C4-2B (cell line): ENCODE data around the gene CDC42BPG.

Experiments
- H3K27ac ChIP-seq: fragments of 450-650 bp; 2 replicates; pipeline ENCODE4 v1.5.1; 2017
- ZFX ChIP-seq: fragments of 450-650 bp; IDR thresholded peaks from 2 replicates; pipeline ENCODE4 v1.6.1; 2017
- TF ChIP-seq, protein P1 (sequence below): fragments of 450-650 bp; conservative IDR thresholded peaks from 2 replicates; pipeline ENCODE4 v1.5.1; 2017; ENCODE audit warnings: mild to moderate bottlenecking

The CDC42BPG gene

DNA sequence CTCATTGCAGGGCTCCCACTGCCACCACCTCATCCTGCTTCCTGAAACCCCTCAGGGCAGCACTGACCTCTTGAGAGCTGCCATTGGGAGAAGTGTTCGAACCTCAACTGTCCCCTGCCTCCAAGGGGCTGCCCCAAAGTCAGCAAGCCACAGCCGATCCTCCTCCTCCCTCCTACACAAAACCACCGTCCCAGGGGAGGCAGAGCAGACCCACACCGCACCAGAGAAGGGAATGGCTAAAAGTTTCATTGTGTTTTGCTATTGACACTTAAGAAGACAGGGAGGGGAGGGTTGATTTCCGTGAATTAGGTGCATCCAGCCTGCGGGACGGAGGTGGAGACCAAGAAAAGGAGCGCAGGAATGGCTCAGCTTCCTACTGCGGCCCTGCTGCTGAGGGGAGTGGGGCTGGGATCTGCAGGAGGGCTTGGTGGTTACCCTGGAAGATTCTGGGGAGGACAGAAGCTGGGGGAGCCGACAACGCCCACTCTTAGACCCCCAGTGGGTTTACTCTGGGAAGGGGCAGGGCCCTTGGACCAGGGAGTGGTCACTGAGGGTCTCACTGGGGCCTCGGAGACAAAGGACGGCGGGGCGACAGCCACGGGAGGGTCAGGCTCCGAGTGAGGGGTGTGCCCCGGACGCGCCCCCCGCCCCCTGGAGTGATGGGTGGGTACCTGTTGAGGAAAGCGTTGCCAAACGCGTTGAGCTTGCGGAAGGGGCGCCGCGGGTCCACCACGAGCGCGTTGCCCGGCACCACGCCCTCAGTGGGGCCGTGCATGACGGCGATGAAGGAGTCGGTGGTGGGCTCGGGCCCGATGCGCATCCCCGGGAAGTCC, 33.2 kb upstream of the CDC42BPG start:
- H3K27ac ChIP-seq = peak overlapping the region; percentile 90
- TF ChIP-seq, protein P1, sequence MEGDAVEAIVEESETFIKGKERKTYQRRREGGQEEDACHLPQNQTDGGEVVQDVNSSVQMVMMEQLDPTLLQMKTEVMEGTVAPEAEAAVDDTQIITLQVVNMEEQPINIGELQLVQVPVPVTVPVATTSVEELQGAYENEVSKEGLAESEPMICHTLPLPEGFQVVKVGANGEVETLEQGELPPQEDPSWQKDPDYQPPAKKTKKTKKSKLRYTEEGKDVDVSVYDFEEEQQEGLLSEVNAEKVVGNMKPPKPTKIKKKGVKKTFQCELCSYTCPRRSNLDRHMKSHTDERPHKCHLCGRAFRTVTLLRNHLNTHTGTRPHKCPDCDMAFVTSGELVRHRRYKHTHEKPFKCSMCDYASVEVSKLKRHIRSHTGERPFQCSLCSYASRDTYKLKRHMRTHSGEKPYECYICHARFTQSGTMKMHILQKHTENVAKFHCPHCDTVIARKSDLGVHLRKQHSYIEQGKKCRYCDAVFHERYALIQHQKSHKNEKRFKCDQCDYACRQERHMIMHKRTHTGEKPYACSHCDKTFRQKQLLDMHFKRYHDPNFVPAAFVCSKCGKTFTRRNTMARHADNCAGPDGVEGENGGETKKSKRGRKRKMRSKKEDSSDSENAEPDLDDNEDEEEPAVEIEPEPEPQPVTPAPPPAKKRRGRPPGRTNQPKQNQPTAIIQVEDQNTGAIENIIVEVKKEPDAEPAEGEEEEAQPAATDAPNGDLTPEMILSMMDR = no peak
- TF ChIP-seq ZFX = no peak

DNA sequence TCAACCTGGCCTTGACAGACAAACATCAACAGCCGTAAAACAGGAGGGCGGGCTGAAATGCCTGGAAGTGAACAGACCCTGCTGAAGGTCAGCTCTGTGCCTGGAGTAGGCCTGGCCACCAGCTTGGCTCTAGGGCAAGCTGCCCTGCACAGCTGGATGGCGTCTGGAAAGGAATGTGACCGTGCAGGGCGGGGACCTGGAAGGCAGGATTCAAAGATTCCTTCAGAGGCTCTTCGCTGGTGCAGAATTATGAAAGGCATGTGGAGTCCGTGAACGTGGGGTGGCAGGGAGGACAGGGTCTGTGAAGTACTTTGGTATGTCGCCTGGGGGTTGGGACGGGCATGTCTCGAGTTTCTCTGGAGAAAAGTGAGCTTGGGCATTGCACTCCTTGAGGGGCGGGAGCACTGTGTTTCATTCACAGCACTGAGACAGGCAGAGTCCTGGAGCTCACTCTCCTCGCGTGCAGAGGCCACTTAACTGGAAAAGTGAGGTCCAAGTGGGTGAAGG, 32.4 kb upstream of the CDC42BPG start:
- TF ChIP-seq, protein P1 = no peak
- H3K27ac ChIP-seq = peak overlapping the region; percentile 90

DNA sequence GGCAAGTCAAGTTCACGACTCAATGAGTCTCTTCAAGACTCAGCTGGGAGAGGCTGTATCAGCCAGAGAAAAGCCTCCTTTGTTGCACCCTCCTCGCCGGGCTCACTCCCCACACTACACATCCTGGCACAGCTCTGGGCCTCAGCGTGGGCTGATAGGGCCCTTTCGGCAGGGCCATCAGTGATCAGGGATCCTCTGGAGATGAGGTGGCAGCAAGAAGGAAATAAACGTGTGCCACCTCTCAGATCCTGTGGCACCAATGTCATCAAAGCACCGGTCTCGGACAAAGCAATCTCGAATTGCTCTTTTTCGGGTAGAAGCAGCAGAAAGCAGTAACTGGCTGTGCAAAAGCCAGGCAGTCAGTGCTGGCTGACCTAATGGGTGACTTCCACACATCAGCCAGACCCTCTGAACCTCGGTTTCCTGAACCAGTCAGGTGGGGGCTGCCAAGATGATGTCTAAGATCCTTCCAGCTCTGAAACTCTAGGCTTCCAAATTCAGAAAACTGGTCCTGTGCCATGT, 31.8 kb upstream of the CDC42BPG start:
- no peak for TF ChIP-seq ZFX
- TF ChIP-seq, protein P1 = no peak
- H3K27ac ChIP-seq = peak overlapping the region; percentile 90; the same call in 1 of the 2 replicates

DNA sequence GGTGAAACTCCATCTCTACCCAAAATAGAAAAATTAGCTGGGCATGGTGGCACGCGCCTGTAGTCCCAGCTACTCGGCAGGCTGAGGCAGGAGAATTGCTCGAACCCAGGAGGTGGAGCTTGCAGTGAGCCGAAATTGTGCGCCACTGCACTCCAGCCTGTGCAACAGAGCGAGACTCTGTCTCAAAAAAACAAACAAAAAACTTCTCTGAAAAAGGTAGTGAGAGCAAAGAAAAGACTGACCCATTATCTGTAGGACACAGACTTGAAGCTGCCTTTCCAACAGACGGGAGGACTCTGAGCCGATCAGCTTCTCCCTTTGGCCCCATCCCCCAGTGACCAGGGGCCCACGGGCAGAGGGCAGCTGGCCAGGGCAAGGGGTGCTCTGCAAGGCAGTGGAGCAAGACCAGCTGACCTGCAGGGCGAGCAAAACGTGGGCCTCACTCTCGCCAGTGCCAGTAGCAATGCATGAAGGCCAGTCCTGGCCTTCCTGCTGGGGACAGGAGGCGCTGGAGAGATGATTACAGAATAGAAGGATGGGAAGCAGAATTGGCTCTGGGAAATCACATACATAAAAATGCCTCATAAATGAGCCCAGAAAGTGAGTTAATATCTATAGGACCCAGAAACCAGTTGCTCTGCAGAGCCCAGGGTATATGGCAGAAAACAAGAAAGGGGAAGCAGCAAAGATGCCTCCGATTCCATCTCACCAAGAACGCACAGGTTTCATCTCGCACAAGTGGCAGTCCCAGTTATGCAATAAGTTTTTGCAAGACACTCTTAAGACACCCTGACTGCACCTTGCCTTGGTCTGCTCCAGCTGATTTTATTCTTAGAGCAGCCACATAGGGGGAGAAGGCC, 31.1 kb upstream of the CDC42BPG start:
- TF ChIP-seq ZFX = no peak
- TF ChIP-seq, protein P1 = no peak
- no peak overlapping the region for H3K27ac ChIP-seq

DNA sequence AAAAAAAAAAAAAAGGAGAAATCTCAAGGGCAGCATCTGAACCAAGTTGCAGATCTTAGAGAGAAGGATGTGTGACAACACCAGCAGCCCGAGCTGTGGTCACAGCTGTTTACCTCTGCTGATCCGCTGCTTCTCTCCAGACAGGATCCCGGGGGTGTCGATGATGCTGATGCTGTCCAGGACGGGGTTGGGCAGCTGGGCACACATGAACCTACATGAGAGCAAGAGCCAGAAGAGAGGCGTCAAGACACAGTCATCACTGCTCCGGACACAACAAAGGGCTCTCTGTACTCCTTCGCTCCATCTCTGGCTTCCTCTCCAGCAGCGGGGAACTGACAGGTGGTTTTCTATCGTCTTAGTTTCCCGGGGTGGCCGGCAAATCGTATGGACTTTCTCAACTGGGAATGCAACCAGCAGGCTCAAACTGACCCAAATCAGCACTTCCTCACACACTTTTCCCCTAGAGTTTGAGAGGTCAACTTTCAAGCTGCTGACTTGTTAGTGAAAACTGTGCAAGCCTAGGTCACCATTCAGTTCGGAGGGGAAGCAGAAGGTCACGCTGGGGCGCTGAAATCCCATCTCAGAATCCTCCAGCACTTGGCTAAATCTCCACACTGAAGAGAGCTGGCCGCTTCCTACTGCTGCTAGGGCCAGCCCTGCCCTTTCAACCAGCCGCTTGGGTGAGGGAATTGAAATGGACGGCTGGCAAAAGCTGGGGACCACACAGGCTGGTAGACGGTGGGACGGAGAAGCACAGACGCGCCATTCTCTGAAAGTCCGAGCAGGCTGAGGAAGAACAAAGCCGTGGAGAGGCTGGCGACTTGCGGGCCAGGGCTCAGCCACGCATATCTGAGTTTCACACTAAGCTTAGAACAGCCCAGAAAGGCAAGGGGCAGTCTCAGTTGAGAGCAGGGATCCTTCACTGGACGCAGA, 30.1 kb upstream of the CDC42BPG start:
- TF ChIP-seq, protein P1 = no peak
- TF ChIP-seq ZFX = no peak
- H3K27ac ChIP-seq = no peak overlapping the region

DNA sequence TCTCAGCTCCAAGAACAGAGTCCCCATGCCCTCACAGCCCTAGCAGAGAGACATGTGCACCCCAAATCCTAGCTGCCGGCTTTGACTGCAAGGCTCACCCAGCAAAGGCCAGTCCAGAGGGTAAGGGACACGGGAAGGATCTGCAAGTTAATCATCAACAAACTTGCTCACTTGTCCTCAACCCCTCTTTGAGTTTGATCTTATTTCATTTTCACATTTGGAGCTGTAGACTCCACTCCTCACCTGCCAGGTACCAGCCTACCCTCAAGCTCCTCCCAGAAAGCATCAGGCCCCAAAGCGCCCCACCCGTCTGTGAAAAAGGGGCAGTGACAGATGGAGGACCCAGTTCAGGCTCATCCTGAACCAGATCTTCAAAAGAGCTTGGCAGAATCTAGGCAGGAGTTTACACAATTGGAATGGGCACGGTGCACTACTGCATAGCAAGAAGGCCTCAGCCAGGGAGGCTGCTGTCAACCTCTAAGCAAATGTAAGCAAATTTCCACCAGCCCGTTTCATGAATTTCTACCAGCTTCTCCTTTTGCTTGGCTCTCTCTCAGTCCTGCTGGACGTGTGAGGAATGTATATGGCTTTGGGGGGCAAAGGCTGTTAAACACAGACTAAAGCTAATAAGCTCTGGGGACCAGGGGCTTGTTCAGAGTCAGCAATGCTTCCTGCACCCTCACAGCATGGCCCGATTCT, 28.5 kb upstream of the CDC42BPG start:
- H3K27ac ChIP-seq = no peak overlapping the region
- TF ChIP-seq ZFX = no peak
- TF ChIP-seq, protein P1 = no peak
